OCI-LY3 (cell line): ENCODE data around the gene TRPV6.

Experiments used
- H2AFZ ChIP-seq: fragments of 200-600, 300-600 bp; shearing (Covaris generic); 2 replicates; pipeline ENCODE4 v1.6.0; 2014; ENCODE audit warnings: antibody characterized with exemption, low read depth, low read length
- H3K27ac ChIP-seq: fragments of 200-600, 300-600 bp; sonication (generic); 2 replicates; pipeline ENCODE4 v1.5.1; 2014; ENCODE audit warnings: mild to moderate bottlenecking, low read length, moderate library complexity, mixed read lengths
- H3K27me3 ChIP-seq: fragments of 200-600, 300-600 bp; sonication (generic); 2 replicates; pipeline ENCODE4 v1.6.1; 2014; ENCODE audit warnings: low read depth, low read length, mixed read lengths
- H3K36me3 ChIP-seq: fragments of 200-600, 300-600 bp; sonication (generic); replicated peaks from 2 replicates; pipeline ENCODE3; 2014; ENCODE audit warnings: low read depth, low read length, mixed read lengths
- H3K4me1 ChIP-seq: fragments of 300-600, 200-600 bp; sonication (generic); 2 replicates; pipeline ENCODE4 v1.6.1; 2014; ENCODE audit warnings: low read length, mixed read lengths
- H3K4me2 ChIP-seq: fragments of 200-600, 300-600 bp; sonication (generic); 2 replicates; pipeline ENCODE4 v1.6.1; 2014; ENCODE audit warnings: low read length, mixed read lengths
- H3K4me3 ChIP-seq: fragments of 300-600, 200-600 bp; sonication (generic); 2 replicates; pipeline ENCODE4 v1.5.1; 2014; ENCODE audit warnings: antibody characterized with exemption, mild to moderate bottlenecking, low read length, moderate library complexity
- H3K79me2 ChIP-seq: fragments of 300-600, 200-600 bp; shearing (Covaris generic); 2 replicates; pipeline ENCODE4 v1.6.1; 2014; ENCODE audit warnings: mild to moderate bottlenecking, low read length, mixed read lengths
- H3K9ac ChIP-seq: fragments of 300-600, 200-600 bp; shearing (Covaris generic); 2 replicates; pipeline ENCODE4 v1.6.0; 2014; ENCODE audit warnings: mild to moderate bottlenecking, low read length, moderate library complexity
- H3K9me3 ChIP-seq: fragments of 200-600, 300-600 bp; shearing (Covaris generic); 2 replicates; pipeline ENCODE4 v1.6.1; 2014; ENCODE audit warnings: low read length, mixed read lengths; ENCODE audit not compliant: insufficient read depth
- H4K20me1 ChIP-seq: fragments of 200-600, 300-600 bp; sonication (generic); 2 replicates; pipeline ENCODE4 v1.6.1; 2016; ENCODE audit warnings: low read length, mixed read lengths; ENCODE audit not compliant: insufficient read depth
- CTCF ChIP-seq: fragments of 200-600, 300-600 bp; sonication (generic); IDR thresholded peaks from 2 replicates; pipeline ENCODE4 v1.5.1; 2014; ENCODE audit warnings: antibody characterized with exemption, low read length, low read depth
- EZH2phosphoT487 ChIP-seq: fragments of 200-600 bp; shearing (Covaris generic); IDR thresholded peaks from 2 replicates; pipeline ENCODE4 v1.6.1; 2018; ENCODE audit warnings: antibody characterized with exemption, mixed run types, low read depth

Gene TRPV6

GRCh38 chr7:142873871-142874270 is 11.7 kb downstream of the TRPV6 start:
- H3K9me3 ChIP-seq = no peaks in the 10 kb centered on the region
- no peaks in the 10 kb centered on the region for H3K36me3 ChIP-seq
- no peaks in the 10 kb centered on the region for H3K79me2 ChIP-seq
- H3K4me3 ChIP-seq = no peak overlapping the region
- H3K4me1 ChIP-seq = no peaks in the 10 kb centered on the region
- H3K4me2 ChIP-seq = no peak overlapping the region
- H4K20me1 ChIP-seq = no peaks in the 10 kb centered on the region
- TF ChIP-seq EZH2phosphoT487 = no peak
- TF ChIP-seq CTCF = no peak
- H3K27me3 ChIP-seq = peaks cover 5% of the 10 kb centered on the region
- no peak overlapping the region for H3K9ac ChIP-seq
- H2AFZ ChIP-seq = no peak overlapping the region
- no peak overlapping the region for H3K27ac ChIP-seq

- H3K79me2 ChIP-seq = no peaks in the 10 kb centered on the region
- H4K20me1 ChIP-seq = no peaks in the 10 kb centered on the region
- H3K4me1 ChIP-seq = no peaks in the 10 kb centered on the region
- no peaks in the 10 kb centered on the region for H3K27me3 ChIP-seq
- no peak overlapping the region for H3K4me3 ChIP-seq
- H3K36me3 ChIP-seq = no peaks in the 10 kb centered on the region
- peak overlapping the region; percentile 70; the same call in 1 of the 2 replicates for H2AFZ ChIP-seq
- H3K4me2 ChIP-seq = 0 out of 2 replicates have a peak overlapping the region, but pooled peaks have one; percentile 44
- no peak overlapping the region for H3K27ac ChIP-seq
- no peaks in the 10 kb centered on the region for H3K9me3 ChIP-seq
- no peak overlapping the region for H3K9ac ChIP-seq
- TF ChIP-seq EZH2phosphoT487 (no peak), CTCF (peak; percentile 81)
Measured at GRCh38 chr7:142873281-142873784, 12.2 kb downstream of the TRPV6 start.

- Histone ChIP-seq H3K4me3 (no peak overlapping the region), H3K9ac (no peak overlapping the region), H3K4me1 (no peaks in the 10 kb centered on the region), H3K9me3 (no peaks in the 10 kb centered on the region), H3K27me3 (no peaks in the 10 kb centered on the region), H3K27ac (no peak overlapping the region), H3K79me2 (no peaks in the 10 kb centered on the region), H2AFZ (no peak overlapping the region), H4K20me1 (no peaks in the 10 kb centered on the region), H3K36me3 (no peaks in the 10 kb centered on the region), H3K4me2 (no peak overlapping the region)
- TF ChIP-seq CTCF = no peak
- TF ChIP-seq EZH2phosphoT487 = no peak
Measured at GRCh38 chr7:142872106-142872675, 13.4 kb downstream of the TRPV6 start.

GRCh38 chr7:142871260-142872105 is 14.1 kb downstream of the TRPV6 start:
- no peaks in the 10 kb centered on the region for H3K27me3 ChIP-seq
- H3K27ac ChIP-seq = no peak overlapping the region
- H4K20me1 ChIP-seq = no peaks in the 10 kb centered on the region
- H3K36me3 ChIP-seq = no peaks in the 10 kb centered on the region
- no peak for TF ChIP-seq CTCF
- no peak for TF ChIP-seq EZH2phosphoT487
- H2AFZ ChIP-seq = no peak overlapping the region
- H3K79me2 ChIP-seq = no peaks in the 10 kb centered on the region
- H3K4me2 ChIP-seq = no peak overlapping the region
- H3K4me1 ChIP-seq = no peaks in the 10 kb centered on the region
- no peak overlapping the region for H3K9ac ChIP-seq
- H3K9me3 ChIP-seq = no peaks in the 10 kb centered on the region
- H3K4me3 ChIP-seq = no peak overlapping the region
